Lung (tissue), 12 donors: ENCODE measurements around the gene CABLES2. TPM values are rescaled to one million over a fixed set of nuclear protein-coding genes. Genes with fewer than 3 reads are reported as not detected.

Experiments used
- ATAC-seq: fragments of 200-7000 bp; cut with Tn5 transposase; one replicate; pipeline ENCODE4 v1.9.1; 2020; ENCODE audit warnings: moderate number of reproducible peaks; ENCODE audit not compliant: insufficient read depth, low FRiP score
- DNase-seq, 3 donors: peaks; one replicate each; pipeline ENCODE4 v3.0.0-alpha.2; 2013 to 2017
- H3K27ac ChIP-seq, 2 donors: one replicate each; pipeline ENCODE4 v1.5.1; 2013; ENCODE audit warnings: mild to moderate bottlenecking in 2 of 2, moderate library complexity in 2 of 2, control low read depth in 1 of 2, inconsistent platforms in 1 of 2, low read depth in 1 of 2, low read length in 1 of 2
- H3K27me3 ChIP-seq, 3 donors: one replicate each; pipeline ENCODE4 v1.5.1; 2013; ENCODE audit warnings: low read length in 2 of 3; ENCODE audit not compliant: control insufficient read depth in 3 of 3, insufficient read depth in 3 of 3
- H3K36me3 ChIP-seq, 4 donors: one replicate each; pipeline ENCODE4 v1.5.1; 2013; ENCODE audit warnings: low read length in 4 of 4, mild to moderate bottlenecking in 1 of 4, moderate library complexity in 1 of 4; ENCODE audit not compliant: control insufficient read depth in 4 of 4, insufficient read depth in 4 of 4
- H3K4me1 ChIP-seq, 5 donors: one replicate each; pipeline ENCODE4 v1.5.1; 2013; ENCODE audit warnings: low read length in 5 of 5, mild to moderate bottlenecking in 2 of 5, moderate library complexity in 1 of 5; ENCODE audit not compliant: control insufficient read depth in 5 of 5, insufficient read depth in 5 of 5
- H3K4me3 ChIP-seq: one replicate; pipeline ENCODE4 v1.5.1; 2013; ENCODE audit warnings: mild to moderate bottlenecking, control low read depth, moderate library complexity
- H3K9ac ChIP-seq, 2 donors: one replicate each; pipeline ENCODE4 v1.5.1; 2013; ENCODE audit warnings: low read length in 2 of 2, control low read depth in 1 of 2; ENCODE audit not compliant: insufficient read depth in 1 of 2
- H3K9me3 ChIP-seq, 4 donors: one replicate each; pipeline ENCODE4 v1.5.1; 2013; ENCODE audit warnings: low read length in 3 of 4, mild to moderate bottlenecking in 1 of 4, moderate library complexity in 1 of 4; ENCODE audit not compliant: control insufficient read depth in 4 of 4, insufficient read depth in 3 of 4
- WGBS, 2 donors: extraction: QIAGEN DNeasy Blood & Tissue Kit; methylation state at CpG; one replicate each; pipeline ENCODE4 v1.1.7; 2013; 5-methylcytosine and 5-hydroxymethylcytosine counted together
- polyA plus RNA-seq, 2 donors: library from polyadenylated mRNA; stranded (reverse); fragments of 200-250 nt; gene quantifications; one replicate each; pipeline ENCODE4 v1.2.1, GENCODE V29; 2013
- total RNA-seq, 2 donors: library from RNA; depleted of rRNA in 1 of 2; stranded (reverse); fragments of >200 nt in 1 of 2; gene quantifications; one replicate each; pipeline ENCODE4 v1.2.1, GENCODE V29; 2014 to 2021
- TF ChIP-seq, protein P1 (sequence below): IDR thresholded peaks from 2 replicates; pipeline ENCODE4 v1.5.1; 2012; ENCODE audit warnings: mild to moderate bottlenecking; ENCODE audit errors: control extremely low read depth, extremely low read depth
- donor health status: control.
- donor health status: control.
- donor health status: Bipolar disorder and iron deficiency.
- donor health status: healthy.
- donor health status: DM: yes; HTN: yes; CAD: no.

The CABLES2 gene
- total and polyA plus RNA-seq, 4 donors, result 1.9 to 4.4 (median 3.6) TPM

DNA sequence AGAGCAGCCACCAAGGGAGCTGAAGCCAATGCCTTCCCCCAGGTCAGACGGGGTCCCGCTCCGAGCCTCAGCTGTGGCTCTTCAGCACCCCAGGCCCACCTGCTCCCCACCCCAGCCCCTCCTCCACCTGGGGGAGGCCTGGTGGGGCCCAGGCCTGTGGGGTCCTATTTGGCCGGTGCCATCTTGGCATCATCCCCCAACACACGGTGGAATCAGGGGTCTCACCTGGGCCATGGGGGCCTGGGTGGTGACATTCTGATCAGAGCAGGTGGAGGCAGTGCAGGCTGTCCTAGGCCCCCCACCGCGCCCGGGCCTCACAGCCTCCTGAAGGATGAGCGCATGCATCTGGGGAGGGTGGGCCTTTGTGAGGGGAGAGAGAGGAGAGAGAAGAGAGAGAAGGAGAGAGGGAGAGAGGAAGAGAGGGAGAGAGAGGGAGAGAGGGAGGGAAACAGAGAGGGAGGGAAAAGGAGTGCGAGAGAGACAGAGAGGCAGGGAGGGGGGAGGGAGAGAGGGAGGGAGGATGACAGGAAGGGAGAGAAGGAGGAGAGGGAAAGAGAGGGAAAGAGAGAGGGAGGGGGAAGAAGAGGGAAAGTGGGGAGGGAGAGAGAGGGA, 44.2 kb upstream of the CABLES2 start:
- H3K4me1 ChIP-seq, result peaks cover 0 to 51% (median 19%) of the 10 kb centered on the region in 5 donors
- DNase-seq (no peak), ATAC-seq (no peak)
- H3K9me3 ChIP-seq, result no peaks in the 10 kb centered on the region
- no peaks in the 10 kb centered on the region for H3K27me3 ChIP-seq
- no peak overlapping the region for H3K27ac ChIP-seq
- no peak overlapping the region for H3K4me3 ChIP-seq
- no peaks in the 10 kb centered on the region for H3K36me3 ChIP-seq
- H3K9ac ChIP-seq, result no peak overlapping the region
- WGBS, 2 donors, result 73 to 81% methylated on average over 9 to 10 of the region's 10 CpGs
- TF ChIP-seq, protein P1, sequence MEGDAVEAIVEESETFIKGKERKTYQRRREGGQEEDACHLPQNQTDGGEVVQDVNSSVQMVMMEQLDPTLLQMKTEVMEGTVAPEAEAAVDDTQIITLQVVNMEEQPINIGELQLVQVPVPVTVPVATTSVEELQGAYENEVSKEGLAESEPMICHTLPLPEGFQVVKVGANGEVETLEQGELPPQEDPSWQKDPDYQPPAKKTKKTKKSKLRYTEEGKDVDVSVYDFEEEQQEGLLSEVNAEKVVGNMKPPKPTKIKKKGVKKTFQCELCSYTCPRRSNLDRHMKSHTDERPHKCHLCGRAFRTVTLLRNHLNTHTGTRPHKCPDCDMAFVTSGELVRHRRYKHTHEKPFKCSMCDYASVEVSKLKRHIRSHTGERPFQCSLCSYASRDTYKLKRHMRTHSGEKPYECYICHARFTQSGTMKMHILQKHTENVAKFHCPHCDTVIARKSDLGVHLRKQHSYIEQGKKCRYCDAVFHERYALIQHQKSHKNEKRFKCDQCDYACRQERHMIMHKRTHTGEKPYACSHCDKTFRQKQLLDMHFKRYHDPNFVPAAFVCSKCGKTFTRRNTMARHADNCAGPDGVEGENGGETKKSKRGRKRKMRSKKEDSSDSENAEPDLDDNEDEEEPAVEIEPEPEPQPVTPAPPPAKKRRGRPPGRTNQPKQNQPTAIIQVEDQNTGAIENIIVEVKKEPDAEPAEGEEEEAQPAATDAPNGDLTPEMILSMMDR, result no peak

GRCh38 chr20:62449951-62450691, 43.0 kb upstream of the CABLES2 start:
- H3K27ac ChIP-seq, result no peak overlapping the region
- DNase-seq (peak; percentile 80 to 92 (median 83)), ATAC-seq (no peak)
- peaks cover 0 to 43% (median 8%) of the 10 kb centered on the region in 5 donors for H3K4me1 ChIP-seq
- H3K27me3 ChIP-seq, result no peaks in the 10 kb centered on the region
- WGBS, 2 donors, result 65 to 78% methylated on average over 23 to 24 of the region's 24 CpGs
- H3K36me3 ChIP-seq, result no peaks in the 10 kb centered on the region
- H3K9ac ChIP-seq, result no peak overlapping the region
- no peaks in the 10 kb centered on the region for H3K9me3 ChIP-seq
- no peak overlapping the region for H3K4me3 ChIP-seq
- TF ChIP-seq, protein P1, result no peak

DNA sequence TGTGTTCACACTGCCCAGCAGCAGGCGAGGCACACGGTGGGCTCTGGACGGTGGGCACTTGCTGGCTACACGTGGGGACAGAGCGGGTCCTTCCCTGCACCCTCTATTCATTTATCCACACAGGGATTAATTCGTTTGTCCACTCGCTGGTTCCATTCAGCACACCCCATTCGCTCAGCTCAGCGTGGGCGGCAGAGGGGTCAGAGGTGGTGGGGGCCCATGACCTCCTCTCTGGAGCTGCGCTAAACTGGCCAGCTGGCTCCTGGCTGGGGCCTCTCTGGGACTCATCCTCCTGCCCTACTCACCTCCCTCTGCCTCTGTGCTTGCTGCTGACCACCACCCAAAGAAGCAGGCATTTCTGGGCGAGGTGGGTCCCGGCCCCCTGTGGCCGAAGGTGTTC, 41.7 kb upstream of the CABLES2 start:
- no peaks in the 10 kb centered on the region for H3K36me3 ChIP-seq
- 77 to 83% methylated on average over 14 of the region's 14 CpGs for whole genome bisulfite sequencing, 2 donors
- H3K4me3 ChIP-seq, result no peak overlapping the region
- DNase-seq, result no peak
- H3K4me1 ChIP-seq, result peaks cover 0 to 35% (median 2%) of the 10 kb centered on the region in 5 donors
- no peaks in the 10 kb centered on the region for H3K27me3 ChIP-seq
- no peak overlapping the region for H3K27ac ChIP-seq
- TF ChIP-seq, protein P1, result no peak
- no peak for ATAC-seq
- no peaks in the 10 kb centered on the region for H3K9me3 ChIP-seq
- no peak overlapping the region for H3K9ac ChIP-seq
